HG03103 (cell line): ENCODE data around the gene MYBBP1A.

ENCODE experiments used
- ATAC-seq: cut with Tn5 transposase; IDR thresholded peaks from one replicate; pipeline ENCODE4 v1.9.1; 2021; ENCODE audit warnings: low read depth; ENCODE audit not compliant: unreplicated experiment

Gene MYBBP1A

DNA sequence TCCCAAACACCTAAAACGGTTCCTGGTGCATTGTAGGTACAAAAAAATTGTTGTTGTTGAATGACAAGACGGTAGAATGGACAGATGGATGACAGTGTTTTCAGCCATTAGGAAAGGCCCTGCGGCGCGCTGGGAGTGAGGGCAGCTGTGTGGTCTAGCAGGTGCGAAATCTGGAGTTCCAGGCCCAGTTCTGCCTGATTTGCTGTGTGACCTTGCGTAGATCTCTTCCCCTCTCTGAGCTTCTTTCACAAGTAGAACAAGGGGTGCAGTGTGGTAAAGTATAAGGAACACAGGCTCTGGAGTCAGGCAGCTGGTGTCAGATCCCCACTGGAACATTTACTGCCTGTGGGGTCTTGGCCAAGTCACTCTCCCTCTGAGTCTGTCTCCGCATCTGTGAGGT, 31.2 kb downstream of the MYBBP1A start:
- ATAC-seq: no peak

DNA sequence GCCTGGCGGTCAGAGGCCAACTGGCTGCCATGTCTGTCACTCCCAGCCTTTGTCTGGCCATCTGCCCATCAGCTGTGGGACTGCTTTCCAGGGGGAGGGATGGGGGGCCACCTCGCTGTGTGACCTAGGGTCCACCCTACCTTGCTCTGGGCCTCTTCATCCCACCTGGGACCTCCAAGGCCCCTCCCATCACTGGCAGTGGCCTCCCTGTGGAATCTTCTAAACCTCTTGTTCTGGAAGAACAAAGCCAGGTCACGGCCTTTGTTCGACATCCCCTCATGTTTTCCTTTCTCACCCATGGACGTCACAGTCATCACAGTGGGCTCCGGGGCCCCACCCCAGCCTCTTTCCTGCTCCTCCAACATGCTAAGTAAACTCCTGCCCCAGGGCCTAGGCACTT, 32.5 kb downstream of the MYBBP1A start:
- no peak for ATAC-seq

DNA sequence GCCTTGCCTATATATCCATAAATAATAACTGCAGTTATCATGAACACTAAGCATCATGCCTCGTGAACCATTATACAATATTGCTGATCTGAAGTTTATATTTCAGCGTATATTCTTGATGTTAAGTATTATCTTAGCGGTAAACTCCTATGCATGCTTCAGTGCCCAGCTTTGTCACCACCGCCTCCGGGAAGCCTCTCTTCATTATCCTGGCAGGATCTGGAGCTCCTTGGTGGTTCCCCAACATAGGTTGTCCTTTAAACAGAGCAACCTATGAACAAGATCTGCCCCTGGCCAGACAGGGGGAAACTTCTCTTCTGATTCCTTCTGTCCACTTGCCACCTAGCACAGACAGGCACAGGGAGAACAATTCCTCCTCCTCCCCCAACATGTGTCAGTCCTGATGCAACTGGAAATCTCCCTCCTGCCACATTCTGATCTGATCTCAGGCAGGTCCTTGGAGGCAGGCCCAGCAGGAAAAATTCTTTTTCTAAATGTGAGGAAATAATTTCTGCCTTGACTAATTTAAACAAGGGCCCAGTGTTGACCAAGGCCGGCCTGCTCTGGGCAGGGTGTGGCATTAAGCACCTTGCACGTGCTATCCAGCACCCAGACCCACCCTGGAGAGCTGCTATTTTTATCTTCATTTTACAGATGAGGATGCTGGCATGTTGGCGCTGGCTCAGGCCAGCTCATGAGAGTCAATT, 34.1 kb downstream of the MYBBP1A start:
- ATAC-seq: no peak

DNA sequence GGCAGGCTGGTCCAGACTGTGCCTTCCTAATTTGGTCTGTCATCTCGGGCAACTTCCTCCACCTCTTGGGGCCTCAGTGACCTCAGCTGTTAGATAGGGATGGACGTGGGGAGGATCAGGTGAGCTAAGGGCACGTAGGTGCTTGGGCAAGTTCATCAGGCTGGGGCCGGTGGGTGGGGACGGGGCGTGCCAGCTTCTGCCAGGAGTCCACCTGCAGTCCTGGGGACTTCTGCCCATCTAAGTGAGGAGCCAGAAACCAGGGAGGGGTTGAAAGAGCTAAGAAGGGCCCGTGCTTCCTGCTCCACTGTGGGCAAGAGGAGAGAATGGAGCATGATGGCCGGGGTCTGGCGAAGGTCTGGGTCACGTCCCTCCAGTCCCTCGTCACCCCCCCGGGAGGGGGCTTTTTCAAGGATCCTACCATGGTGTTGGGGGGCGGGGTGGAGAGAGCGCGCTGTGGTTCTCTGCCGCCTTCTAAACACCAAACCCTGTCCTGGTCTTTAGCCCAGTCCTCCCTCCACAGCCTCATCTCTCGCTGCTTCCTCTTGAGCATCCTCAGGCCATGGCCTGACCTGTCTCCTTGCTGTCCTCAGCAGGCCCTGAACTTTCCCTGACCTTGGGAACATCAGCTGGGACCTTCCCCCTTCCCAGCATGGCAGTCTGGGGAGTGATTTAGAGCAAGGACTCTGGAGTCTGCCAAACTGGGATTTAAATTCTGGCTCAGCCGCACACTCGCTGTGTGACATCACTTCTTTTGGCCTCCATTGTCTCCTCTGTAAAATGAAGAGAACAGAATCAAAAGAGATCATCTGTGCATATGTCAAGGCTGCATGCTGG, 34.9 kb downstream of the MYBBP1A start:
- ATAC-seq: no peak

- no peak for ATAC-seq
These were observed 35.8 kb downstream of the MYBBP1A start for GRCh38 chr17:4519361-4519788.

DNA sequence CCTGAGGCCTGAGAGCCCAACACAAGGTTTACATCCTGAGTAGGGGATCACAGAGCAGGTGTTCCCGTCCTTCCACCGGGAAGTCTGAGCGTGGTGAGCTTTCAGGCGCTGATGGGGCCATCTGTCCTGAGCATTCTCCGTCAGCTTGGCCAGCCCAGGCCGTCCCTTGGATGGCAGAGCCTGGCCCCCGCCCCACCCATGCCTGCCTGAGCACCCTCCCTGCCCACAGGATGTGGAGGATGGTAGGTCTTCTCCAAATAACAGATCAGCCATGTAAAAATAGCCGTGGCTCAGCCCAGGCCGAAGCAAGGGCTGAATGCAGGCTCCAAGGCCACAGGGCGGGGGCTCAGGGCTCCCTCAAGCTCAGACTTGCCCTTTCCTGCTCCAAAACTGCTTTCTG, 36.3 kb downstream of the MYBBP1A start:
- ATAC-seq: no peak

- no peak for ATAC-seq
These were observed 38.4 kb downstream of the MYBBP1A start for GRCh38 chr17:4516735-4517134.

DNA sequence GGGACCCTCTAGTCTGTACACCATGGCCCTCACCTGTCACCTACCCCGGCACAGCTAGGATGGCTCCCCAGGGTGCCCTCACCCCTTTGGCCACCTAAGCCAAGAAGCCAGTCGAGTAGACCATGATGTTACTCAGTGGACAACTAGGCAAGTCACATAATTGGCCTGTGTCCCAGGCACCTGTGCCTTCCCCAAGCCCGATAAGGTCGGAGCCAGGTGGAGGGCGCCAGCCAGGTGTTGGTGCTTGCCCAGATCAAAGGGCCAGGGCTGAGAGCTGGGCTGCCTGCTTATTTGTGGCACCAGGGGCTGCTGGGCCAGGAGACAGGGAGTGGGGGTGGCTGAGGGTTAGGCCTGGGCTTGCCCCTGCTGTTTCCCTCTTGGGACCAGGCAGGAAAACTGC, 39.7 kb downstream of the MYBBP1A start:
- ATAC-seq: no peak

DNA sequence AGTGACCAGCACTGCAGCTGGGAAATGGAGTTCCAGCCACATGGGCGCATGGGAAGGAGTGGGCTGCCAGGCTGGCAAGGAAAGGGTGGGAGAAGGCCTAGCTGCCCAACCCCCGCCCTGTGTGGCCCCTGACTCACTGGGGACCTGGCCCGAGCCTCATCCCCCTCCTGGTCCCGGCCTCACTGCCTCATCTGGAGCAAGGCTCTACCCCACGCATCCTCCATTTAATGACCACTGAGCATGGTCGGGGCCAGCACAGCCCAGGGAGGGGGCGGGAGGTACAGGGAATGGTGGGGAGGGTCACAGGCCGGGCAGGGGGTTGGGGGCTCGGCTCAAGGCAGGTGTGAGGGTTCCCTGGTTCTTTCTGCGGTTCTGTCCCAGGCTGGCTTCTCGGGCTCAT, 40.4 kb downstream of the MYBBP1A start:
- ATAC-seq: no peak

GRCh38 chr17:4514206-4514605, 41.0 kb downstream of the MYBBP1A start:
- ATAC-seq: no peak

- no peak for ATAC-seq
These were observed 41.8 kb downstream of the MYBBP1A start for GRCh38 chr17:4513113-4514032.

DNA sequence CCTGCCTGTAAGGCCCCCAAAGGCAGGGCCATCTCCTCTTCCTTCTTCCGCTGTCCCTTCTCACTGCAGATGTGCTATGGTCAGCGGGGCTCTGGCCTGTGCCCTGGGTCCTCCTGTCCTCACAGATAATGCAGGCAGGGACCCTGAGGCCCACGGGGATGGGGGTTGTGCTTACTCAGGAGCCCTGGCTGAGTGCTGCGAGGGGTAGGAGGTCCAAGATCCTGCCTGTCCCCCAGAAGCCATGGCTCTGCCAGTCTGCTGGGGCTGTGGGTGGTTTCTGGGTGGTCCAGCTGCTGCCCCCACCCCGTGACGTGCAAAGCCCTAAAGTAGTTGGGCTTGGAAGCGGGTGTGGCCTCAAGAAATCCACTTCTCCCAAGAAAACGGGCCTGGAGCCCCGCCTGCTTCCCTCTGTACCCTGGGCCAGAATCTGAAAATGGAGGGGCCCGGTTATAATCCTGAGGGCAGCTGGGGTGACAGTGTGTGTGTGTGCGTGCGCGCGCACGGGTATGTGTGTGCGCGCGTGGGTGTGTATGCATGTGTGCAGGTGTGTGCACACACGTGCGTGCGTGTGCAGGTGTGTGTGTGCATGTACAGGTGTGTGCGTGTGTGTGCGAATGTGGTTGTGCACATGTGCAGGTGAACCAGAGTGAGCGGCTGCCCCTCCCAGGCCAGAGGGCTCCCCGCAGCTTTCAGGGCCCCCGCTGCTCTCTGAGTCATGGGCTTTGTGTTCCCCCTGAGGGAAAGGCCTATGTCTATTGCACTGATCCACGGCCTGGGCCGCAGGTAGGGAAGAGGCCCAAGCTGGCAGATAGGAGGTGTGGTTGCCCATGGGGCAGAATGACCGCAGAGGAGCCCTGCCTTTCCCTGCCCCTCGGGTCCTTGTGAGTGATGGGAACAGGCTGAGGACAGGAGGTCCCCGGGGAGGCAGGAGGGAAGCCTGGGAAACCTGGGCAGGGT, 42.8 kb downstream of the MYBBP1A start:
- no peak for ATAC-seq

DNA sequence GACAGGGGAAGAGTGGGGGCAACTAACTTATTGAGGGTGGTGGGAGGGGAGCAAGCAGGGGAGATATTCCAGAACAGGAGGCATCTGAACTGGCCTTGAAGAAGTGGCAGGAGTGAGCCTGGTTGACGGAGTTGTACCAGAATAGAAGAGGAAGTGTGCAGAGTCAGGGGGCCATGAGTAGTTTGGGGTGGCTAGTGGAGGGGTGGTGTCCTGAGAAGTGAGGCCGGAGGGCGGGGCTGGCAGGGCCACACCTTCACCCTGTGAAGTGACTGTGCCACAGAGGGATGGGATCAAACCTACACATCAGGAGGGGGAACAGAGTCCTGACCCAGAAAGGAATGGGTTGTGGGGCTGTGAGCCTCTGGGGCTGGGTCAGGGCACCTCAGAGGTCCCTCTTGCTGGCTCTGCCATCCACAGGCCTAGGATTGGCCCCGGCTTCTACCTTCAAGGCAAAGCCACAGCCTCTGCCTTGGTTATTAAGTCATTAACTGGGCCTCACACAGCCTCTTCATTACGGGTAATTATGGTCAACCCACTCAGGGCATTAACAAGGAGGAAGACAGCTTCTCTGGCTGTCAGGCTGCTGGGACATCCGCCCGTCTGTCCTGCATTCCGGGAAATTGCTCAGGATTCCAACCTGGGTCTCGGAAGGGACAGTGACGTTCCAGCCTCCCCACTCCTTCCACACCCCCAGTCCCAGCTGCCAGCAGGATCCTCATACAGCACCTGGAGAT, 43.8 kb downstream of the MYBBP1A start:
- no peak for ATAC-seq

DNA sequence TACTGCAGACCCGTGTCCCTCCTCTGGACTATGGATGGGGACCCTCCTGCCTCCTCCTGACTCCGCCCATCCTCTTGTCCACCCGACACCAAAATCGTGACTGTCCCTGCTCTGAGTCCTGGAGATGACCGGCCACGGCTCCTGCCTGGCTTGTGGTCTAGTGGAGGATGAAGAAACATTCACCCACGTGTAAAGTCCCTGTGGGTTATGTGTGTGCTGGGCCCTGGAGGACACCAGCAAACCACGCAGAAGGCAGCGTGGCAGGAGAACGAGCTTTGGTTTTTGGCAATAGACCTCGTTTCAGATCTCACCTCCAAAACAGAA, 44.6 kb downstream of the MYBBP1A start:
- ATAC-seq: no peak

GRCh38 chr17:4509923-4510617, 45.1 kb downstream of the MYBBP1A start:
- no peak for ATAC-seq

GRCh38 chr17:4509401-4509800, 45.8 kb downstream of the MYBBP1A start:
- no peak for ATAC-seq

DNA sequence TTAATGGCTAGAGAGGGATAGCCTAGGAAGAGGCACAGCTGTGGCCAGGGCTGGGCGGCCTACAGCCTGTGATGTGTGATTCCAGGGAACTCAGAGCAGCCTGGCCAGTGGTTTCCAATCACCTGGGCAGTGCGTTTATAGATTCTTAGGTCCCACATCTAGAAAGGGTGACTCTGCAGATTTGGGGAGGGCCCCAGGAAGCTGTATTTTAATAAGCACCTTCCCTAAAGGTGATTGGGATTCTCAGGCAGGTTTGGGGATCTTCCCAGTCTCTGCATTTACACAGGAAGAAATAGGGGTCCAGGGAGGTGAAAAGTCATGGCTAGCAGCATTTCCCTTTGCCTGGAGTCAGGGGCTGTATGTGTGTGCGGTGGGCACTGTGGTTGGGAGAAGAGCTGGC, 47.0 kb downstream of the MYBBP1A start:
- ATAC-seq: no peak

- ATAC-seq: no peak
These were observed 47.6 kb downstream of the MYBBP1A start for GRCh38 chr17:4507361-4508111.
